ENCODE measurements around the gene FASN.
"Not testable (repeated sequence)": the region's sequence is repeated elsewhere in the genome, so short reads cannot be mapped to it uniquely, and the experiment has no call there.

Gene FASN

DNA sequence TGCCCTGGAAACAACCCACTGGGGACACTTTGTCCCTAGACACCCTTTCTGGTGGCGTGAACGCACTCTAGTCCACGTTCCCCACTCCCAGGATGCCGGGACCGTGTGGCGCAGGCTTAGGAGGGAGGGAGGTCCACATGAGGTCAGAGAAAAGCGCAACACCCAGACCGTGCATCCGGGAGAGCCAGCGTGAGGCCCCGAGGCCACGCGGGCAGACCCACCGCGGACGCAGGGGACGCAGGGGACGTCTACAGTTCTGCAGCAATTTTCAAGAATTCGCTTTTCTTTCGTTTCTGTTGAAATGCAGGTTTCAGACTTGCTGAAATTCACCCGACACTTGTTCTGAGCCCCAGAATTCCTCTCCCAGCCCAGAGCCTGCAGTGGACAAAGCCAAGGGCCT, 51.1 kb downstream of the FASN start:
- H3K27me3 ChIP-seq: 0 out of 2 replicates have a peak, but pooled peaks cover under 1% of the 10 kb centered on the region
- H3K9me3 ChIP-seq: no peaks in the 10 kb centered on the region
- TF ChIP-seq, protein P1, sequence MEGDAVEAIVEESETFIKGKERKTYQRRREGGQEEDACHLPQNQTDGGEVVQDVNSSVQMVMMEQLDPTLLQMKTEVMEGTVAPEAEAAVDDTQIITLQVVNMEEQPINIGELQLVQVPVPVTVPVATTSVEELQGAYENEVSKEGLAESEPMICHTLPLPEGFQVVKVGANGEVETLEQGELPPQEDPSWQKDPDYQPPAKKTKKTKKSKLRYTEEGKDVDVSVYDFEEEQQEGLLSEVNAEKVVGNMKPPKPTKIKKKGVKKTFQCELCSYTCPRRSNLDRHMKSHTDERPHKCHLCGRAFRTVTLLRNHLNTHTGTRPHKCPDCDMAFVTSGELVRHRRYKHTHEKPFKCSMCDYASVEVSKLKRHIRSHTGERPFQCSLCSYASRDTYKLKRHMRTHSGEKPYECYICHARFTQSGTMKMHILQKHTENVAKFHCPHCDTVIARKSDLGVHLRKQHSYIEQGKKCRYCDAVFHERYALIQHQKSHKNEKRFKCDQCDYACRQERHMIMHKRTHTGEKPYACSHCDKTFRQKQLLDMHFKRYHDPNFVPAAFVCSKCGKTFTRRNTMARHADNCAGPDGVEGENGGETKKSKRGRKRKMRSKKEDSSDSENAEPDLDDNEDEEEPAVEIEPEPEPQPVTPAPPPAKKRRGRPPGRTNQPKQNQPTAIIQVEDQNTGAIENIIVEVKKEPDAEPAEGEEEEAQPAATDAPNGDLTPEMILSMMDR (IDR thresholded peaks at IDR 0.05; ENCODE audit: low read depth, low read length): no peak
- no peak overlapping the region for H3K4me3 ChIP-seq (ENCODE audit: low read depth, low read length)
- DNase-seq: no peak
- no peaks in the 10 kb centered on the region; the same call in 1 of the 2 replicates for H3K36me3 ChIP-seq
- no peaks in the 10 kb centered on the region for H3K4me1 ChIP-seq

- no peaks in the 10 kb centered on the region; the same call in 1 of the 2 replicates for H3K36me3 ChIP-seq
- no peaks in the 10 kb centered on the region for H3K4me1 ChIP-seq
- H3K4me3 ChIP-seq (ENCODE audit: low read depth, low read length): no peak overlapping the region
- TF ChIP-seq, protein P1 (IDR thresholded peaks at IDR 0.05; ENCODE audit: low read depth, low read length): no peak
- no peaks in the 10 kb centered on the region for H3K9me3 ChIP-seq
- no peaks in the 10 kb centered on the region for H3K27me3 ChIP-seq
- no peak for DNase-seq
These were observed 52.0 kb downstream of the FASN start for GRCh38 chr17:82045936-82046484.

- no peaks in the 10 kb centered on the region for H3K36me3 ChIP-seq
- H3K4me3 ChIP-seq (ENCODE audit: low read depth, low read length): no peak overlapping the region
- no peaks in the 10 kb centered on the region for H3K9me3 ChIP-seq
- no peaks in the 10 kb centered on the region for H3K4me1 ChIP-seq
- DNase-seq: no peak
- no peaks in the 10 kb centered on the region for H3K27me3 ChIP-seq
- TF ChIP-seq, protein P1 (IDR thresholded peaks at IDR 0.05; ENCODE audit: low read depth, low read length): no peak
These were observed 54.5 kb downstream of the FASN start for GRCh38 chr17:82043507-82043906.

GRCh38 chr17:82042649-82043048, 55.4 kb downstream of the FASN start:
- Histone ChIP-seq H3K4me3 (ENCODE audit: low read depth, low read length) (no peak overlapping the region), H3K27me3 (no peaks in the 10 kb centered on the region), H3K36me3 (no peaks in the 10 kb centered on the region), H3K4me1 (no peaks in the 10 kb centered on the region; the same call in 1 of the 2 replicates), H3K9me3 (no peaks in the 10 kb centered on the region)
- TF ChIP-seq, protein P1 (IDR thresholded peaks at IDR 0.05; ENCODE audit: low read depth, low read length): no peak
- no peak for DNase-seq

GRCh38 chr17:82041144-82041814, 56.8 kb downstream of the FASN start:
- H3K36me3 ChIP-seq: no peaks in the 10 kb centered on the region
- H3K27me3 ChIP-seq: no peaks in the 10 kb centered on the region
- no peak overlapping the region for H3K4me3 ChIP-seq (ENCODE audit: low read depth, low read length)
- TF ChIP-seq, protein P1 (IDR thresholded peaks at IDR 0.05; ENCODE audit: low read depth, low read length): no peak
- DNase-seq: no peak
- no peaks in the 10 kb centered on the region for H3K9me3 ChIP-seq
- no peaks in the 10 kb centered on the region; the same call in 1 of the 2 replicates for H3K4me1 ChIP-seq

- H3K36me3 ChIP-seq: 0 out of 2 replicates have a peak, but pooled peaks cover 2% of the 10 kb centered on the region
- DNase-seq: no peak
- no peaks in the 10 kb centered on the region for H3K9me3 ChIP-seq
- H3K4me1 ChIP-seq: no peaks in the 10 kb centered on the region; the same call in 1 of the 2 replicates
- TF ChIP-seq, protein P1 (IDR thresholded peaks at IDR 0.05; ENCODE audit: low read depth, low read length): no peak
- H3K4me3 ChIP-seq (ENCODE audit: low read depth, low read length): no peak overlapping the region
- no peaks in the 10 kb centered on the region for H3K27me3 ChIP-seq
These were observed 58.2 kb downstream of the FASN start for GRCh38 chr17:82039695-82040299.

GRCh38 chr17:82038796-82039409, 59.1 kb downstream of the FASN start:
- not testable (repeated sequence) for H3K36me3 ChIP-seq; H3K27me3 ChIP-seq; H3K4me1 ChIP-seq; DNase-seq; H3K9me3 ChIP-seq; H3K4me3 ChIP-seq (ENCODE audit: low read depth, low read length)
